SU-DHL-6 (cell line): ENCODE measurements around the gene ADARB2.

Experiments used
- H2AFZ ChIP-seq: fragments of 200-600 bp; sonication (generic); 2 replicates; pipeline ENCODE4 v1.6.1; 2014; ENCODE audit warnings: low read depth, mild to moderate bottlenecking, moderate library complexity, mixed read lengths, antibody characterized with exemption, low read length; ENCODE audit not compliant: severe bottlenecking
- H3F3A ChIP-seq: fragments of 200-600 bp; shearing (Covaris generic); 2 replicates; pipeline ENCODE4 v1.6.0; 2016; ENCODE audit warnings: antibody characterized with exemption, mild to moderate bottlenecking; ENCODE audit not compliant: insufficient read depth
- H3K27ac ChIP-seq: fragments of 200-600 bp; sonication (generic); 2 replicates; pipeline ENCODE4 v1.5.1; 2016; ENCODE audit warnings: low read depth, mild to moderate bottlenecking, low read length, moderate library complexity, mixed read lengths
- H3K27me3 ChIP-seq: fragments of 200-600 bp; sonication (generic), shearing (Covaris generic); 2 replicates; pipeline ENCODE4 v1.6.0; 2014; ENCODE audit warnings: mild to moderate bottlenecking, low read length
- H3K36me3 ChIP-seq: fragments of 200-600 bp; sonication (generic); 2 replicates; pipeline ENCODE4 v1.6.1; 2014; ENCODE audit warnings: mild to moderate bottlenecking, low read length, mixed read lengths
- H3K4me2 ChIP-seq: fragments of 300-600, 200-600 bp; shearing (Covaris generic), sonication (generic); 2 replicates; pipeline ENCODE4 v1.6.0; 2014; ENCODE audit warnings: low read length, low read depth, mild to moderate bottlenecking; ENCODE audit not compliant: poor library complexity, severe bottlenecking
- H3K4me3 ChIP-seq: fragments of 200-600 bp; sonication (generic); 2 replicates; pipeline ENCODE4 v1.5.1; 2014; ENCODE audit warnings: antibody characterized with exemption, low read length, mild to moderate bottlenecking, mixed read lengths; ENCODE audit not compliant: insufficient read depth, poor library complexity, severe bottlenecking
- H3K79me2 ChIP-seq: fragments of 200-600 bp; sonication (generic); 2 replicates; pipeline ENCODE4 v1.6.1; 2014; ENCODE audit warnings: mild to moderate bottlenecking, low read length, moderate library complexity; ENCODE audit not compliant: insufficient read depth
- H3K9ac ChIP-seq: fragments of 200-600 bp; sonication (generic); 2 replicates; pipeline ENCODE4 v1.7.0; 2014; ENCODE audit warnings: mild to moderate bottlenecking, low read length
- H3K9me2 ChIP-seq: fragments of 200-600 bp; sonication (generic); replicated peaks from 2 replicates; pipeline ENCODE4 v1.6.1; 2014; ENCODE audit warnings: low read length; ENCODE audit not compliant: insufficient read depth
- H3K9me3 ChIP-seq: fragments of 200-600 bp; sonication (generic); 2 replicates; pipeline ENCODE4 v1.6.1; 2014; ENCODE audit warnings: low read length, mixed read lengths; ENCODE audit not compliant: insufficient read depth
- H4K20me1 ChIP-seq: fragments of 200-600 bp; sonication (generic); 2 replicates; pipeline ENCODE4 v1.6.1; 2014; ENCODE audit warnings: low read depth, mild to moderate bottlenecking, antibody characterized with exemption, low read length, moderate library complexity, mixed read lengths
- CTCF ChIP-seq: fragments of 200-600 bp; sonication (generic); IDR thresholded peaks from one replicate; pipeline ENCODE4 v1.5.1; 2017; ENCODE audit warnings: antibody characterized with exemption, mild to moderate bottlenecking, low read length, moderate library complexity; ENCODE audit not compliant: insufficient read depth, poor library complexity, severe bottlenecking
- EZH2phosphoT487 ChIP-seq: fragments of 200-600 bp; sonication (generic), shearing (Covaris generic); conservative IDR thresholded peaks from 2 replicates; pipeline ENCODE4 v1.6.1; 2018; ENCODE audit warnings: mild to moderate bottlenecking, antibody characterized with exemption, low read length, moderate library complexity, mixed read lengths

Gene ADARB2

GRCh38 chr10:1492641-1493040, 244.7 kb downstream of the ADARB2 start:
- H3K4me2 ChIP-seq, result no peak overlapping the region
- no peak overlapping the region for H3K4me3 ChIP-seq
- no peak overlapping the region for H3K27ac ChIP-seq
- no peaks in the 10 kb centered on the region for H3K9me3 ChIP-seq
- H4K20me1 ChIP-seq, result no peaks in the 10 kb centered on the region
- H3K36me3 ChIP-seq, result no peaks in the 10 kb centered on the region
- H3F3A ChIP-seq, result peaks cover 11% of the 10 kb centered on the region
- no peak overlapping the region for H3K9ac ChIP-seq
- H3K79me2 ChIP-seq, result no peaks in the 10 kb centered on the region
- H2AFZ ChIP-seq, result no peak overlapping the region
- TF ChIP-seq EZH2phosphoT487 (no peak), CTCF (no peak)
- H3K27me3 ChIP-seq, result no peaks in the 10 kb centered on the region
- no peaks in the 10 kb centered on the region for H3K9me2 ChIP-seq

GRCh38 chr10:1491901-1492300, 245.4 kb downstream of the ADARB2 start:
- Histone ChIP-seq H3K36me3 (no peaks in the 10 kb centered on the region), H3K79me2 (no peaks in the 10 kb centered on the region), H3K4me2 (no peak overlapping the region), H3K4me3 (no peak overlapping the region), H3F3A (peaks cover 11% of the 10 kb centered on the region), H3K27me3 (no peaks in the 10 kb centered on the region), H3K9me3 (no peaks in the 10 kb centered on the region), H3K9me2 (no peaks in the 10 kb centered on the region), H3K27ac (no peak overlapping the region), H3K9ac (no peak overlapping the region), H2AFZ (no peak overlapping the region), H4K20me1 (no peaks in the 10 kb centered on the region)
- no peak for TF ChIP-seq CTCF

- H3K9ac ChIP-seq, result peak overlapping the region; percentile 42
- peaks cover 11% of the 10 kb centered on the region for H3F3A ChIP-seq
- no peaks in the 10 kb centered on the region for H3K9me2 ChIP-seq
- no peaks in the 10 kb centered on the region for H3K79me2 ChIP-seq
- no peaks in the 10 kb centered on the region for H3K36me3 ChIP-seq
- H3K9me3 ChIP-seq, result no peaks in the 10 kb centered on the region
- peak overlapping the region; percentile 96 for H3K27ac ChIP-seq
- peak overlapping the region; percentile 76 for H3K4me2 ChIP-seq
- H4K20me1 ChIP-seq, result no peaks in the 10 kb centered on the region
- peak overlapping the region; percentile 25 for H2AFZ ChIP-seq
- no peaks in the 10 kb centered on the region for H3K27me3 ChIP-seq
- no peak for TF ChIP-seq CTCF
- TF ChIP-seq EZH2phosphoT487, result no peak
- H3K4me3 ChIP-seq, result peak overlapping the region; percentile 8
These were observed 247.5 kb downstream of the ADARB2 start for GRCh38 chr10:1489801-1490200.

GRCh38 chr10:1488970-1489548, 248.3 kb downstream of the ADARB2 start:
- Histone ChIP-seq H3K9me2 (no peaks in the 10 kb centered on the region), H3K79me2 (no peaks in the 10 kb centered on the region), H4K20me1 (no peaks in the 10 kb centered on the region), H3K9me3 (no peaks in the 10 kb centered on the region), H3F3A (peaks cover 11% of the 10 kb centered on the region), H2AFZ (no peak overlapping the region), H3K36me3 (no peaks in the 10 kb centered on the region), H3K27me3 (no peaks in the 10 kb centered on the region), H3K27ac (peak overlapping the region; percentile 96), H3K4me2 (peak overlapping the region; percentile 76), H3K4me3 (peak overlapping the region; percentile 17), H3K9ac (peak overlapping the region; percentile 42)
- TF ChIP-seq EZH2phosphoT487 (no peak), CTCF (no peak)
